Measurements from ENCODE around the gene NMNAT3. TPM values are rescaled to one million over a fixed set of nuclear protein-coding genes. Genes with fewer than 3 reads are reported as not detected.

NMNAT3 gene
- total RNA-seq = 0.97 and 1.1 TPM in 2 replicates

GRCh38 chr3:139677388-139678155 lies at the start of gene NMNAT3:
Gene NMNAT3 (minus strand): TSS chr3:139677972. CDS start chr3:139627724, 50,248 bp downstream.

Small RNA genes lying within 50 kb of the gene (small RNA-seq; reads per million reads assigned to genes)
- gene RN7SL724P = not detected

Other genes with a start within 250 kb of the NMNAT3 start
- gene RBP2, start 201.5 kb downstream of the NMNAT3 start, total RNA-seq = not detected in 2 replicates
- gene RBP1, start 138.2 kb downstream of the NMNAT3 start, total RNA-seq = 1.9 and 2.8 TPM in 2 replicates